H1 (cell line): ENCODE results near the gene CUBN. TPM values are rescaled to one million over a fixed set of nuclear protein-coding genes. Genes with fewer than 3 reads are reported as not detected.

Source experiments
- CTCF ChIA-PET: fragments of 300-600 bp; sonication (Branson Sonifier 250); formaldehyde crosslinking; loops from one replicate; lab custom pipeline; 2021; ENCODE audit not compliant: partially characterized antibody; lab: Charles Lee
- POLR2A ChIA-PET: fragments of 300-600 bp; sonication (Branson Sonifier 250); formaldehyde crosslinking; loops from one replicate; lab custom pipeline; 2021; ENCODE audit warnings: inconsistent platforms; ENCODE audit not compliant: partially characterized antibody; lab: Charles Lee
- DNase-seq, 2 experiments: peaks; one replicate each; pipeline versions ENCODE4 v3.0.0 to v3.0.0-alpha.2; 2010 to 2022; ENCODE audit warnings: low spot score in 2 of 2, low read depth in 1 of 2, mixed read lengths in 1 of 2
- FAIRE-seq: peaks from 2 replicates; lab custom pipeline; 2011; peaks lifted over from hg19 to GRCh38; lab: Jason Lieb, UNC
- H2AFZ ChIP-seq: 2 replicates; pipeline ENCODE4 v1.8.1; 2012; ENCODE audit warnings: low read length, inconsistent platforms
- H2AK5ac ChIP-seq: 2 replicates; pipeline ENCODE4 v1.6.1; 2013; ENCODE audit warnings: low read depth, low read length
- H2BK120ac ChIP-seq: replicated peaks from 2 replicates; pipeline ENCODE3; 2013; ENCODE audit warnings: low read depth, low read length, inconsistent platforms
- H2BK12ac ChIP-seq: 2 replicates; pipeline ENCODE4 v1.6.1; 2013; ENCODE audit warnings: low read depth, low read length
- H2BK15ac ChIP-seq: 2 replicates; pipeline ENCODE4 v1.6.1; 2013; ENCODE audit warnings: low read length
- H2BK20ac ChIP-seq: 2 replicates; pipeline ENCODE4 v1.6.1; 2013; ENCODE audit warnings: low read length
- H2BK5ac ChIP-seq: 2 replicates; pipeline ENCODE4 v1.6.1; 2013; ENCODE audit warnings: low read depth, low read length
- H3K14ac ChIP-seq: 2 replicates; pipeline ENCODE4 v1.6.1; 2013; ENCODE audit warnings: inconsistent platforms; ENCODE audit not compliant: insufficient read length
- H3K18ac ChIP-seq: 2 replicates; pipeline ENCODE4 v1.6.1; 2013; ENCODE audit warnings: low read length; ENCODE audit errors: extremely low read depth
- H3K23ac ChIP-seq: 2 replicates; pipeline ENCODE4 v1.6.1; 2013; ENCODE audit warnings: inconsistent platforms; ENCODE audit not compliant: insufficient read length
- H3K23me2 ChIP-seq: 2 replicates; pipeline ENCODE4 v1.6.1; 2013; ENCODE audit warnings: low read depth, low read length
- H3K27ac ChIP-seq: 2 replicates; pipeline ENCODE4 v1.6.1; 2011; ENCODE audit warnings: low read depth, low read length, inconsistent platforms
- H3K27me3 ChIP-seq, 4 experiments: replicated peaks in 1 of 4; 1 replicate in 1 of 4; 2 replicates in 3 of 4; pipeline versions ENCODE4 v1.6.1 to v1.8.1; 2011 to 2013; ENCODE audit warnings: low read length in 3 of 4, mild to moderate bottlenecking in 3 of 4, inconsistent platforms in 2 of 4, mixed read lengths in 2 of 4, moderate library complexity in 1 of 4; ENCODE audit not compliant: control insufficient read depth in 3 of 4, insufficient read depth in 3 of 4; ENCODE audit errors: extremely low read depth in 1 of 4
- H3K36me3 ChIP-seq, 4 experiments: 2 replicates each; pipeline versions ENCODE4 v1.6.1 to v1.8.1; 2011 to 2013; ENCODE audit warnings: mild to moderate bottlenecking in 4 of 4, low read length in 3 of 4, moderate library complexity in 2 of 4, control low read depth in 1 of 4, inconsistent platforms in 1 of 4; ENCODE audit not compliant: insufficient read depth in 4 of 4, control insufficient read depth in 2 of 4
- H3K4ac ChIP-seq: replicated peaks from 2 replicates; pipeline ENCODE3; 2013; ENCODE audit warnings: low read length, low read depth, mixed read lengths, inconsistent platforms; ENCODE audit not compliant: insufficient read length
- H3K4me1 ChIP-seq, 4 experiments: replicated peaks in 1 of 4; 1 replicate in 1 of 4; 2 replicates in 3 of 4; pipeline versions ENCODE4 v1.6.1 to v1.8.1; 2011 to 2013; ENCODE audit warnings: low read length in 3 of 4, inconsistent platforms in 2 of 4, mixed read lengths in 1 of 4; ENCODE audit not compliant: insufficient read depth in 4 of 4, control insufficient read depth in 3 of 4
- H3K4me2 ChIP-seq, 2 experiments: 2 replicates each; pipeline versions ENCODE4 v1.6.1 to v1.8.1; 2011 to 2013; ENCODE audit warnings: low read depth in 2 of 2, low read length in 2 of 2, control low read depth in 1 of 2, inconsistent platforms in 1 of 2, mild to moderate bottlenecking in 1 of 2; ENCODE audit not compliant: insufficient read depth in 1 of 2
- H3K4me3 ChIP-seq, 4 experiments: fragments of 200-600, 300-600 bp in 1 of 4; sonication (generic), shearing (Covaris generic), sonication (Bioruptor Twin) in 1 of 4; 2 replicates each; pipeline versions ENCODE4 v1.5.1 to v1.8.1; 2011 to 2016; ENCODE audit warnings: low read length in 4 of 4, low read depth in 3 of 4, control low read depth in 2 of 4, inconsistent platforms in 2 of 4, mild to moderate bottlenecking in 2 of 4, mixed read lengths in 1 of 4, moderate library complexity in 1 of 4; ENCODE audit not compliant: insufficient read depth in 2 of 4; ENCODE audit errors: extremely low read depth in 1 of 4
- H3K56ac ChIP-seq: replicated peaks from 2 replicates; pipeline ENCODE3; 2013; ENCODE audit warnings: low read depth, mild to moderate bottlenecking, mixed read lengths, low read length, inconsistent platforms; ENCODE audit not compliant: insufficient read length
- H3K79me1 ChIP-seq: 2 replicates; pipeline ENCODE4 v1.6.1; 2013; ENCODE audit warnings: low read depth, low read length, control low read depth
- H3K79me2 ChIP-seq, 2 experiments: 2 replicates each; pipeline versions ENCODE4 v1.6.1 to v1.8.1; 2012 to 2013; ENCODE audit warnings: low read length in 2 of 2, mild to moderate bottlenecking in 2 of 2, inconsistent platforms in 1 of 2; ENCODE audit not compliant: insufficient read depth in 2 of 2, control insufficient read depth in 1 of 2
- H3K9ac ChIP-seq, 4 experiments: replicated peaks in 1 of 4; 1 replicate in 1 of 4; 2 replicates in 3 of 4; pipeline versions ENCODE4 v1.6.1 to v1.8.1; 2011 to 2013; ENCODE audit warnings: low read depth in 3 of 4, low read length in 3 of 4, control low read depth in 2 of 4, mild to moderate bottlenecking in 2 of 4, moderate library complexity in 2 of 4, inconsistent platforms in 1 of 4; ENCODE audit errors: extremely low read depth in 1 of 4
- H3K9me3 ChIP-seq, 2 experiments: 2 replicates each; pipeline versions ENCODE4 v1.6.1 to v1.8.1; 2012 to 2013; ENCODE audit warnings: mild to moderate bottlenecking in 2 of 2, moderate library complexity in 2 of 2, control low read depth in 1 of 2, inconsistent platforms in 1 of 2, low read depth in 1 of 2, low read length in 1 of 2, mixed read lengths in 1 of 2; ENCODE audit not compliant: insufficient read depth in 2 of 2
- H4K20me1 ChIP-seq, 2 experiments: replicated peaks in 1 of 2; 2 replicates each; pipeline versions ENCODE3 to v1.8.1; 2011 to 2013; ENCODE audit warnings: inconsistent platforms in 2 of 2, low read length in 2 of 2, mild to moderate bottlenecking in 1 of 2; ENCODE audit not compliant: insufficient read depth in 2 of 2, control insufficient read depth in 1 of 2
- H4K5ac ChIP-seq: 2 replicates; pipeline ENCODE4 v1.6.1; 2013; ENCODE audit warnings: low read length, low read depth, mixed read lengths, inconsistent platforms; ENCODE audit not compliant: insufficient read length
- H4K8ac ChIP-seq: 2 replicates; pipeline ENCODE4 v1.8.0; 2013; ENCODE audit warnings: mild to moderate bottlenecking, moderate library complexity, low read length, inconsistent platforms; ENCODE audit not compliant: insufficient read depth; ENCODE audit errors: extremely low read depth
- H4K91ac ChIP-seq: replicated peaks from 2 replicates; pipeline ENCODE3; 2013; ENCODE audit warnings: low read length, mixed read lengths, inconsistent platforms; ENCODE audit not compliant: insufficient read length
- BCL11A ChIP-seq, 2 experiments: IDR thresholded peaks; one replicate each; pipeline ENCODE4 v1.6.1; 2011; ENCODE audit warnings: low read depth in 2 of 2, low read length in 2 of 2, mild to moderate bottlenecking in 2 of 2
- CBX5 ChIP-seq: fragments of 300-800, 300-1000 bp; sonication (generic); IDR thresholded peaks from 2 replicates; pipeline ENCODE4 v1.7.1; 2016; ENCODE audit warnings: antibody characterized with exemption, low read length, low read depth
- GABPA ChIP-seq: IDR thresholded peaks from 2 replicates; pipeline ENCODE4 v1.6.1; 2011; ENCODE audit warnings: mild to moderate bottlenecking, low read length, moderate library complexity, borderline replicate concordance; ENCODE audit not compliant: insufficient read depth
- KDM5A ChIP-seq: fragments of 200-600 bp; IDR thresholded peaks from 2 replicates; pipeline ENCODE4 v1.7.1; 2012; ENCODE audit warnings: mild to moderate bottlenecking, low read length, inconsistent platforms, mixed read lengths
- POU5F1 ChIP-seq: IDR thresholded peaks from 2 replicates; pipeline ENCODE4 v1.6.1; 2011; ENCODE audit warnings: low read depth, mild to moderate bottlenecking, low read length, moderate library complexity
- RAD21 ChIP-seq, 2 experiments: IDR thresholded peaks in 1 of 2; conservative IDR thresholded peaks in 1 of 2; 2 replicates each; pipeline ENCODE4 v1.6.1; 2011; ENCODE audit warnings: low read depth in 2 of 2, low read length in 2 of 2, improper control_type of control experiment in 1 of 2, inconsistent platforms in 1 of 2, mild to moderate bottlenecking in 1 of 2, moderate library complexity in 1 of 2
- RNF2 ChIP-seq: fragments of 200-900, 300-1000 bp; sonication (generic); IDR thresholded peaks from 2 replicates; pipeline ENCODE4 v1.7.1; 2016; ENCODE audit warnings: borderline replicate concordance, low read depth, mild to moderate bottlenecking, antibody characterized with exemption, low read length; ENCODE audit not compliant: poor library complexity, severe bottlenecking; ENCODE audit errors: missing control alignments
- SAP30 ChIP-seq: fragments of 300-600 bp; sonication (generic); IDR thresholded peaks from 2 replicates; pipeline ENCODE4 v1.7.1; 2012; ENCODE audit warnings: low read length, moderate library complexity, mild to moderate bottlenecking, inconsistent platforms; ENCODE audit not compliant: insufficient read depth, insufficient replicate concordance
- SP1 ChIP-seq: IDR thresholded peaks from 2 replicates; pipeline ENCODE4 v1.6.1; 2011; ENCODE audit warnings: low read depth, low read length
- TCF12 ChIP-seq: IDR thresholded peaks from 2 replicates; pipeline ENCODE4 v1.6.1; 2011; ENCODE audit warnings: low read depth, mild to moderate bottlenecking, low read length
- YY1 ChIP-seq: IDR thresholded peaks from 2 replicates; pipeline ENCODE4 v1.6.1; 2011; ENCODE audit warnings: low read depth, mild to moderate bottlenecking, low read length
- polyA plus RNA-seq, 7 experiments: library from polyadenylated mRNA; depleted of rRNA in 3 of 7; stranded (reverse) in 5 of 7; unstranded in 2 of 7; fragments of >200 nt in 5 of 7; fragments of 200-250 nt in 2 of 7; gene quantifications; 1 replicate in 5 of 7; 2 replicates in 1 of 7; 4 replicates in 1 of 7; pipeline versions ENCODE4 v1.2.1 to v1.2.3, GENCODE V29; 2011 to 2013; ENCODE audit warnings: missing spikeins in 2 of 7, mixed read lengths in 2 of 7
- total RNA-seq: library from RNA; stranded (reverse); fragmentation: NEBNext Ultra II Directional; extraction: Animal tissue kit (Norgen Biotek cat#: 25700); gene quantifications from 2 replicates; pipeline ENCODE4 v1.2.1, GENCODE V29; 2021
- TF ChIP-seq, protein P1 (sequence below): IDR thresholded peaks from 2 replicates; pipeline ENCODE4 v1.6.1; 2012; ENCODE audit warnings: inconsistent platforms
- TF ChIP-seq, protein P2 (sequence below): IDR thresholded peaks from 2 replicates; pipeline ENCODE4 v1.6.1; 2011; ENCODE audit warnings: low read length, improper control_type of control experiment

The CUBN gene
- total and polyA plus RNA-seq, 2 of the 8 experiments (the other 6 are each of a cell fraction or from before 2014, with no cell fraction given), result 0.04 to 0.08 TPM

DNA sequence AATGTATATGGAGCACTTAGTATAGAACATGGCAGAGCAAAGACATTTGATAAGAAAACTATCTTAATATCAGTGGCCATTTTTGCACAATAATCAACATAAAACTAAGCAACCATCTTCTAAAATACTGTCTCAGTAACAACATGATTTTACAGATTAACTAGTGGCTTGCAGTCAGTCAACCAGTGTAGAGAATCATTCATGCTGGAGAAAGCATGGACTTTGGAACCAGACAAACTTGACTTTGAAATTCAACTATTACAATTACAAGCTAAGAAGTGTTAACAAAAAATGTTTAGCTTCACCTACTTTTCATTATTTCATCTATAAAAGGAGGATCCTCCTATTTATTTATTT, 27.7 kb downstream of the CUBN start:
- POLR2A ChIA-PET, result no interaction called here
- Histone ChIP-seq H2AFZ (no peak overlapping the region), H3K27me3 (no peaks in the 10 kb centered on the region), H2BK5ac (no peak overlapping the region), H2BK20ac (no peak overlapping the region), H3K4me2 (no peak overlapping the region), H3K4ac (no peak overlapping the region), H2BK12ac (no peak overlapping the region), H3K9ac (no peak overlapping the region), H2AK5ac (no peak overlapping the region), H3K18ac (no peak overlapping the region), H2BK120ac (no peak overlapping the region), H3K4me1 (no peaks in the 10 kb centered on the region), H3K4me3 (no peak overlapping the region), H3K79me2 (no peaks in the 10 kb centered on the region), H3K79me1 (no peaks in the 10 kb centered on the region), H3K56ac (no peak overlapping the region), H3K23me2 (no peaks in the 10 kb centered on the region), H4K91ac (no peak overlapping the region), H2BK15ac (no peak overlapping the region), H3K14ac (no peak overlapping the region), H4K8ac (no peak overlapping the region), H3K9me3 (no peaks in the 10 kb centered on the region), H4K5ac (no peak overlapping the region), H4K20me1 (no peaks in the 10 kb centered on the region), H3K27ac (no peak overlapping the region), H3K23ac (no peak overlapping the region), H3K36me3 (no peaks in the 10 kb centered on the region; a peak in 1 of 8 replicates)
- DNase-seq, result no peak
- CTCF ChIA-PET, result interaction anchor here (0.7 kb wide), 2 partner anchors 115 to 126 kb away, joined by 3 read pairs; no protein-coding TSS in a partner anchor
- FAIRE-seq, result no peak
- no peak for TF ChIP-seq SAP30
- TF ChIP-seq TCF12, result no peak
- TF ChIP-seq RAD21 (IDR thresholded peaks at IDR 0.05 in 1 of 2, conservative IDR thresholded peaks at IDR 0.05 in 1 of 2; ENCODE audit: low read depth in 2 of 2, low read length in 2 of 2), result no peak
- TF ChIP-seq, protein P1, sequence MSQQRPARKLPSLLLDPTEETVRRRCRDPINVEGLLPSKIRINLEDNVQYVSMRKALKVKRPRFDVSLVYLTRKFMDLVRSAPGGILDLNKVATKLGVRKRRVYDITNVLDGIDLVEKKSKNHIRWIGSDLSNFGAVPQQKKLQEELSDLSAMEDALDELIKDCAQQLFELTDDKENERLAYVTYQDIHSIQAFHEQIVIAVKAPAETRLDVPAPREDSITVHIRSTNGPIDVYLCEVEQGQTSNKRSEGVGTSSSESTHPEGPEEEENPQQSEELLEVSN, result no peak
- TF ChIP-seq, protein P2, sequence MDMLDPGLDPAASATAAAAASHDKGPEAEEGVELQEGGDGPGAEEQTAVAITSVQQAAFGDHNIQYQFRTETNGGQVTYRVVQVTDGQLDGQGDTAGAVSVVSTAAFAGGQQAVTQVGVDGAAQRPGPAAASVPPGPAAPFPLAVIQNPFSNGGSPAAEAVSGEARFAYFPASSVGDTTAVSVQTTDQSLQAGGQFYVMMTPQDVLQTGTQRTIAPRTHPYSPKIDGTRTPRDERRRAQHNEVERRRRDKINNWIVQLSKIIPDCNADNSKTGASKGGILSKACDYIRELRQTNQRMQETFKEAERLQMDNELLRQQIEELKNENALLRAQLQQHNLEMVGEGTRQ, result no peak
- TF ChIP-seq BCL11A (IDR thresholded peaks at IDR 0.05; ENCODE audit: low read depth in 2 of 2, low read length in 2 of 2), result no peak
- TF ChIP-seq POU5F1, result no peak
- TF ChIP-seq CBX5, result no peak
- no peak for TF ChIP-seq GABPA
- no peak for TF ChIP-seq YY1
- TF ChIP-seq RNF2, result no peak
- TF ChIP-seq KDM5A, result no peak
- TF ChIP-seq SP1, result no peak
